GM19372 (cell line): ENCODE data around the gene SLAMF1.
A peak's percentile ranks its signal among the peaks of the same experiment; 100 is the strongest.
"Not testable (repeated sequence)": the region's sequence is repeated elsewhere in the genome, so short reads cannot be mapped to it uniquely, and the experiment has no call there.

Experiments
- ATAC-seq: cut with Tn5 transposase; IDR thresholded peaks from one replicate; pipeline ENCODE4 v1.9.1; 2021; ENCODE audit warnings: mild to moderate bottlenecking, low read depth, moderate library complexity; ENCODE audit not compliant: unreplicated experiment

SLAMF1 gene

GRCh38 chr1:160607672-160608032 lies 39.2 kb downstream of the SLAMF1 start:
- no peak for ATAC-seq

DNA sequence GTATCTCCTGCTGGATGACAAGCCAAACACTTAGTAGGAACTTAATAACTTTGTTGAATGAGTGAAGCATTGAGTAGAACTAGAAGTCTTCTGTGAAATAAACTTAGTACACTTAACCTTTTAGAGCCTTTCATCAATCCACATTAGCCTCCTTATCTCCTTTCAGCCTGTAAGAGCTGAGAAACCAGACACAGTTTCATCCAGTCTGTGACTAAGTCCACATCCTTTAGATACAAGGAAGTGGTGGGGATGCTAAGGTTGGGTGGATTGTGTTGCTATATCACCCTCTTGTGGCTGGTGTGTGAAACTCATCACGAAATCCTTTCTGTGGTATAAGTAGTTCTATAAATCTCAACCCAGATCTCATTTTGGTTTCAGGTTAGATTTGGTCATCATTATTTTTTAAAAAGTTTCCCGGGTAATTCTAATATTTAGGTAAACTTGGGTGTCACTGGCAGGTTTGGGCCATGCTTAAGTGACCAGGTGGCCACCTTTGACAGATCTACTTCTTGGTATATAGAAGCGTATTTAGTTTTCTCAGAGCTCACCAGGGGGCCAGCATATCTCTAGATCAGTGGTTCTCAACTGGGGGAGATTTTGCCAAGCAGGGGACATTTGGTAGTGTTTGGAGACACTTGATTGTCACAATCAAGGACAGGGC lies 39.7 kb downstream of the SLAMF1 start:
- ATAC-seq = peak; percentile 66

DNA sequence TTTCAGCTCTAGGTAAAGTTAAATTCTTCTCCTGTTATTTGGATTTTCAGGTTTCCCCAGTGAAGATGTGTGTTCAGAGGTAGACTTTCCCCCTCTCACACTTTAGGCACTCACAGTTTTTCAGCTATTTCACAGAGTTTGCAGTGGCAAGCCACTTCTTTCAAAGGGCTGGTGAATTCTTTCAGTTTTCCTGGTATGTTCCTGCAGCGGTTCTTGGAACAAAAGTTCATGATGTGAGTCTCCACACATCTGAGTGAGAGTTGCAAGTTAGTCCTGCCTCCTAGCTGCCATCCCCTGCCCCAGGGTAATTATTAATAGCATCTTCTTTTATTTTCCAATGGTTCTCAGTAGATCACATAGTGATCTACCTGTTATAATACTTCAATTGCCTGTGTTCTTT lies 40.2 kb downstream of the SLAMF1 start:
- ATAC-seq = peak; percentile 10

GRCh38 chr1:160605792-160606479 lies 40.9 kb downstream of the SLAMF1 start:
- no peak for ATAC-seq

DNA sequence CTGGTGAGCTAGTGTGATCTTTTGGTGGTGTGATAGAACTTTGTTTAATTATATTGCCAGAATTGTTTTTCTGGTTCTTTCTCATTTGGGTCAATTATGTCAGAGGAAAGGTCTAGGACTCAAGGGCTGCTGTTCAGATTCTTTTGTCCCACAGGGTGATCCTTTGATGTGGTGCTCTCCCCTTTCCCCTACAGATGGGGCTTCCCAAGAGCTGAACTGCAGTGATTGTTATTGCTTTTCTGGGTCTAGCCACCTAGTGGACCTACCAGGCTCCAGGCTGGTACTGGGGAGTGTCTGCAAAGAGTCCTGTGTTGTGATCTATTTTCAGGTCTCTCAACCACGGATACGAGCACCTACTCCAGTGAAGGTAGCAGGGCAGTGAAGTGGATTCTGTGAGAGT lies 41.6 kb downstream of the SLAMF1 start:
- no peak for ATAC-seq

GRCh38 chr1:160597705-160598104 lies 49.1 kb downstream of the SLAMF1 start:
- ATAC-seq = no peak

DNA sequence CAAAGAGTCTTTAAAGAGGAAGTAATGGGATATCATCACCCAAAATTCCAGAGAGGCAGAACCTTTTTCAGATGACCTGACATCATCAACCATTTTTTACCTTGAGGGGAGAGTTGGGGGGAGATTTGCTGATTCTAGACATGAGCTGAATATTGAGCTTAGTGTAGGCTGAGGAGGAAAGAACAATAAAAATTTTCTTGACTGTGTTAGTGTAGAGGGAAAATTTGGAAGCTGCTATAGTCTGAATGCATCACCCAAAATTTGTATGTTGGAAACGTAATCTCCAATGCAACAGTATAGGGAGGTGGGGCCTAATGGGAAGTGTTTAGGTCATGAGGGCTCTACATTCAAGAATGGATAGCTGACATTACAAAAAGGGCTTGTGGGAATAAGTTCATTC lies 49.8 kb downstream of the SLAMF1 start:
- ATAC-seq = no peak

DNA sequence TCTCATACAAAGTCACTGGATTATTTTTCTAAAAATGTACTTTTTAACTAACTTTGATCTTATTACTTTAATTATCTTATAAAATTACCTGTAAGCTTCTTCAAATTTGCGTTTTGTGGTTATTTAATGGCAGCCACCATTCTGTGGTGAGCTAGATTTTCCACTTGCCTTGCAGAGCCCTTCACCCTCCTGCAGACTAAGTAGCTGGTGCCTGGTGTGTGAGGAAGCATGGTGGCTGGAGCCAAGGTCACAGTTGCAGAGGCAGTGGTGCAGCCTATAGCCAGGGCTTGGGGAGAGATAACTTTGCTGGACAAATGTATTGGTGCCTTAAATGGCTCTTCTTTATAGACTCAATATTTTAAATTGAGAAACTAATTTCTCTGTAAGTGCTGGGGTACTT lies 56.4 kb downstream of the SLAMF1 start:
- no peak for ATAC-seq

- no peak for ATAC-seq
Measured at GRCh38 chr1:160588468-160588867, 58.4 kb downstream of the SLAMF1 start.

DNA sequence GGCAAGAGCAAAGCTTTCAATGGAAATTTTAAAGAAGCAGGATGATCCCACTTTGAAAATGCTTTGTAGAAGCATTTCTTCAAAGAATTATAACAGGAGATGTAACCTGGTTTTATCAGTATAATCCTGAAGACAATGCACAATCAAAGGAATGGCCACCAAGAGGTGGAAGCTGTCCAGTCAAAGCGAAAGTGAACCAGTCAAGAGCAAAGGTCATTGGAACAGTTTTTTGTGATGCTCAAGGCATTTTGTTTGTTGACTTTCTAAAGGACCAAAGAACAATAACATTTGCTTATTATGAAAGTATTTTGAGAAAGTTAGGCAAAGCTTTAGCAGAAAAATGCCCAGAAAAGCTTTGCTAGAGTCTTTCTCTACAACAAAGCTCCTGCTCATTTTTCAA lies 62.1 kb downstream of the SLAMF1 start:
- no peak for ATAC-seq

DNA sequence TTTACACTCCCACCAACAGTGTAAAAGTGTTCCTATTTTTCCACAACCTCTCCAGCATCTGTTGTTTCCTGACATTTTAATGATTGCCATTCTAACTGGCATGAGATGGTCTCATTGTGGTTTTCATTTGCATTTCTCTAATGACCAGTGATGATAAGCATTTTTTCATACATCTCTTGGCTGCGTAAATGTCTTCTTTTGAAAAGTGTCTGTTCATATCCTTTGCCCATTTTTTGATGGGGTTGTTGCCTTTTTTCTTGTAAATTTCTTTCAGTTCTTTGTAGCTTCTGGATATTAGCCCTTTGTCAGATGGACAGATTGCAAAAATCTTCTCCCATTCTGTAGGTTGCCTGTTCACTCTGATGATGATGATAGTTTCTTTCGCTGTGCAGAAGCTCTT lies 63.9 kb downstream of the SLAMF1 start:
- ATAC-seq = not testable (repeated sequence)

DNA sequence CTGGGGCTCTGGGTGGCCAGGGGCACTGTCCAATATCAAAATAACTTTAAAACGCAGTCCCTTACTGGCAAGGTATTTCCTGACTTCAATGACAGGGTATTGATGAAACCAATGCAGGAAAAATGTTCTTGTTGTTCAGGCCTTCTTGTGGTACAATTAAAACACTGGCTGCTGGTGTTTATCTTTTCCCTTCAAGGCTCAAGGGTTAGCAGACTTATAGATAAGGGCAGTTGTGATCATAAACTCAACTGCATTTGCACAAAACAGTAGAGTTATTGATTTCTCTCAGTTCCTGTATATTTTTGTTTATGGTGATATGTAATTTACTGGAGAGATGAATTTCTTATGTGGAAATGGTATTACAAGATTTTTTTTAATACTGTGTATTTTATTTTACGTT lies 64.9 kb downstream of the SLAMF1 start:
- ATAC-seq = no peak

DNA sequence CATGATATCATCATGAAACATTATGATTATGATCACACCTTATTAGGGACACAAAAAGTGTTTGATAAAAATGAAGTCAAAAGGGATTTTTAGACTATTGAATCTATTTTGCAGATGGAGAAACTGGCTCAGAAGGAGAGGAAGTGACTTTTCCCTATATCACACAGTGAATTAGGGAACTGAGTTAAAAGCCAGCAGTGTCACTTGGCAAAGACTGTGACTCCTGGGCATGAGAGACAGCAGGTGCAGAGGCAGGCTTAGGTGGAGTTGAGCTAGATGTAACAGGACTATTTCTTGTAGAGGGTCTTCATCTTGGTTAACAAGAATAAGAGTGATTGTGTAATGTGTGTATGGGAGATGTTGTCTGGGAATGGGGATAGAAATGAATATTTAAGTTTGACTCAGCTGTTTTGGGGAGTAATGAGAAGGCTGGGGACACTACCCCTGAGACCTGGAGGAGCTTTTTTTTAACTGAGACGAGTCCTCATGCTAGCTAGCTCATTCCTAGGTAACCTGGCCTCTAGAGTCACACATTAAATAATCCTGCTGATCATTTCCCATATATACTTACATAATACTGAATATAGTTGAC lies 66.5 kb downstream of the SLAMF1 start:
- ATAC-seq = no peak

DNA sequence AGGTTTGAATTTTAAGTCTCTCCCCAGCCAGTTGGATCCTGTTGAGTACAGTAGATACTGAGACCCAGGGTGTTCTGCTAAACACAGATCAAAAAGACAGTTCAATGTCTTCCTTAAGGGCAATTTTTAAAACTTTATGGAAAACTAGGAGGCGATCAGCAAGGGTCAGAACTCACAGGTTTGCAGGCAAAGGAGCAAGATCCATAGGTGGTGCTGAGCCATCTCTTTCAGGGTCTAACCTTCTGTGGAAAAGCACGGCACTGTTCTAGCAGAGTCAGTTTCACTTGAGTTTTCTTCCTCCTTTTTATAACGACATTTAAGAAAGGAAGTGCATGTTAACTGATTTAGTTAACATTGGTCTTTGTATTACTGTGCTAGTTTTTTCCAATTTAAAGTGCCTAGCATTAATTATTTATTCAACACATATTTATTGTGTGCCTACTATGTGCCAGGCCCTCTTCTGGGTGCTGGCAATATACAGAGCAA lies 67.6 kb downstream of the SLAMF1 start, which contains the start of gene CD84:
TSS of gene CD84 (minus strand) at position 281 of the 486 bp plus-strand sequence. CDS start at position 222, 59 bp downstream.
- ATAC-seq = no peak

- ATAC-seq = no peak
Measured at GRCh38 chr1:160578525-160579191, 68.2 kb downstream of the SLAMF1 start.

DNA sequence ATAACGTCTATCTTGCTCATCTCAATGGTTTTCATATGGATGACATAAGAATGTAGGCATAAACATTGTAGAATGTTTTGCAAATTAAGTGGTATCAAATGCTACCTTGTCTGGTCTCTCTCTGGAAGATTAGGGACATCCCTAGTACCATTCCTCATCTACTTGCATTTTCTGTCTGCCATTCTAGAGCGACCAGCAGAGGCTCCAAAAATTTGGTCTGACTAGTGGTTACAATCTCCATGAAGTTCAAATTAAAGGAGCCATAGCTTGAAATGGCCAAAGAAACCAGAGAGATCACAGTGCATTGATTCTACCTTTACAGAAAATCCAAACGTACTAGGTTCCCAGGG lies 68.7 kb downstream of the SLAMF1 start:
- ATAC-seq = no peak

DNA sequence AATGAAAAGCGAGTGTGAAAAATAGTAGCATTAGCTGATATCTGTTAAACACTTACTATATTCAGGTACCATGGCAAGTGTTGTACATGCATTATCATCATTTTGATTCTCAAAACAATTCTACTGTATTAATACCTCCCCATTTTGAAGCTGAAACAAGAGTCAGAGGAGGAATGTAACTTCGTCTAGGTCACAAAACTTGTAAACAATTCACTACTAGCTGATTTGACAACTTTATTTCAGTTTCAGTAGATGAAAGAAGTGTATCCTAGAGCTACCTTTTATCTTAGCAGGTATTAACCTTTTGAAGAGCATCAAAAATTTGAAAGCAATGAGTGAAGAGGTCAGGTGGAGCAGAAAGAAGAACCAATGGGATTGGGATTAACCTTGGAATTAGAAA lies 69.2 kb downstream of the SLAMF1 start:
- no peak for ATAC-seq

- ATAC-seq = no peak
Measured at GRCh38 chr1:160576884-160577283, 70.0 kb downstream of the SLAMF1 start.

DNA sequence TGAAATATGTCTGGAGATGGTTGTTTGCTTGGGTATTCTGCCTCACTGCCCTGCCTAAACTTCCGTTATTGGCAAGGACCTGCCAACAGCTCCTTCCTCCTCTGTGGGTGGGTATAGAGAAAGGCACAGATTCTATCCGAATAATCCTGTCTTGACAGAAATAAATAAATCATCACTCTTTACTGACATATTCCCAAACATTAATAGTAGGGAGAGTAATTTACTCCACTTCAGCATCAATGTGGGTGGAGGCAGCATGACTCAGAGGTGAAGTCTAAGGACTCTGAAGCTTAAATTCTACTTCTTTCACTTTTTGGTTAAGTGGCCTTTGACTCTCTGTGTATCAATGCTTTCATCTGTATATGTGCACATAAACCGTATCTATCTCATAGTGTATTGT lies 70.5 kb downstream of the SLAMF1 start:
- ATAC-seq = no peak

GRCh38 chr1:160575112-160575664 lies 71.7 kb downstream of the SLAMF1 start:
- ATAC-seq = no peak

DNA sequence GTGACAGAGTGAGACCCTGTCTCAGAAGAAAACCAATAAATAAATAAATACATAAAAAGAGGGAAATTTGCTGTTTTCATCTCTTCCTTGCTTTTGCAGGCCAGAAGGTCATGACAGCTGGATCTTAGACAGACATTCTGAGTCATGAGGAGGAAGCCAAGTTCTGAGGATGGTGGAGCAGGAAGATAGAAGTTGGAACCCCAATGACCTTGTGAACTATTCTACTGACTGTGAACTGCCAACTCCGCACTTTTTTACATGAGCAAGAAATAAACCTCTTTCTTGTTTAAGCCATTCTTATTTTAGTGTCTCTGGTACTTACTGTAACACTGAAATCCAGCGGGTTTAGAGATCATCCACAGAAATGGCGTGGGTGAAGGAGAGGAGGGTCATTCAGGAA lies 76.0 kb downstream of the SLAMF1 start:
- ATAC-seq = no peak
